Measurements from ENCODE around the gene STRIP2. TPM values are rescaled to one million over a fixed set of nuclear protein-coding genes. Genes with fewer than 3 reads are reported as not detected.

STRIP2 gene
- polyA plus RNA-seq, 1 donor from 2014 or later: 7.4 TPM

DNA sequence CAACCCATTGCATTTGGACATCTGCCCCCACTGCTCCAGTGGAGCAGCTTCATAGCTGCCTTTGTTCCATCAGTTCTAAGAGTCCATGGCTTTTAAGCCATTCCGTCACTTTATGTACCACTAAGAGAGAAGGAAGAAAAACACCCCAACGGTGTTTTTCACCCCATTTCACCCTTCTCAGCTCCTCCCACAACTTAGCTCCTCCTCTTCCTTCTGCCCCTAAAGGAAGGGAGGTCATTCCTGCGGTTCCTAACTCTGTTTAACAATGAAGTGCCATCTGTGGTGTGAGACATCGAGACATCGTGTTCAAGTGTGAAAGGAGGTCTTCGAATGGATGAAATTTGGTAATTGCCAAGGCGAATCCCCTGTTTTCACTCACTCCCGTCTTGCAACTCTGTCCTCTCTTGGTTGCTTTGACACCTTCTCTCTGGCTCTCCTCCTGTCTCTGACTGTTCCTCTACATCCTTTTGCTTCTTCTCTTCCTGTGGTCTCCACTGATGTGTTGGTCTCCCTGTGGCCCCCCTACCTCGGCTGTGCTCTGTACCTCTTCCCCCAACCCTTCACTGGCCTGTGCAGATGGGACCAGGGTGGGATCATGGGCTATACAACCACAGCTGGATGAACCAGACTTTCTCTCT lies 91.1 kb downstream of the STRIP2 start:
- Histone ChIP-seq H3K4me3 (ENCODE audit: low read length) (no peak overlapping the region), H3K36me3 (ENCODE audit: insufficient read depth, low read length) (no peaks in the 10 kb centered on the region), H3K9me3 (ENCODE audit: low read length) (no peaks in the 10 kb centered on the region), H3K27me3 (ENCODE audit: insufficient read depth, low read depth, low read length) (no peaks in the 10 kb centered on the region), H4K20me1 (ENCODE audit: insufficient read depth) (no peaks in the 10 kb centered on the region), H3K9ac (ENCODE audit: low read length) (no peak overlapping the region), H3K4me2 (ENCODE audit: low read length) (no peak overlapping the region), H2AFZ (ENCODE audit: low read depth, low read length) (no peak overlapping the region), H3F3A (ENCODE audit: insufficient read depth, low read length, poor library complexity, severe bottlenecking) (no peaks in the 10 kb centered on the region), H3K79me2 (replicated peaks; ENCODE audit: insufficient read depth, low read length) (no peaks in the 10 kb centered on the region), H3K9me2 (ENCODE audit: insufficient read depth, low read length) (no peaks in the 10 kb centered on the region), H3K27ac (ENCODE audit: low read length) (no peak overlapping the region)
- TF ChIP-seq SMC3 (conservative IDR thresholded peaks at IDR 0.05; ENCODE audit: poor library complexity) (no peak), MXI1 (conservative IDR thresholded peaks at IDR 0.05; ENCODE audit: poor library complexity, severe bottlenecking) (no peak), EZH2 (IDR thresholded peaks at IDR 0.05; ENCODE audit: borderline replicate concordance, insufficient read depth, low read length, poor library complexity, severe bottlenecking) (no peak), POLR2AphosphoS5 (IDR thresholded peaks at IDR 0.05) (no peak), TAF1 (IDR thresholded peaks at IDR 0.05; ENCODE audit: low read depth) (no peak), EP300 (conservative IDR thresholded peaks at IDR 0.05; ENCODE audit: poor library complexity, severe bottlenecking) (no peak), RAD21 (conservative IDR thresholded peaks at IDR 0.05) (no peak), REST (IDR thresholded peaks at IDR 0.05; ENCODE audit: borderline replicate concordance) (no peak)
- TF ChIP-seq, protein P1, sequence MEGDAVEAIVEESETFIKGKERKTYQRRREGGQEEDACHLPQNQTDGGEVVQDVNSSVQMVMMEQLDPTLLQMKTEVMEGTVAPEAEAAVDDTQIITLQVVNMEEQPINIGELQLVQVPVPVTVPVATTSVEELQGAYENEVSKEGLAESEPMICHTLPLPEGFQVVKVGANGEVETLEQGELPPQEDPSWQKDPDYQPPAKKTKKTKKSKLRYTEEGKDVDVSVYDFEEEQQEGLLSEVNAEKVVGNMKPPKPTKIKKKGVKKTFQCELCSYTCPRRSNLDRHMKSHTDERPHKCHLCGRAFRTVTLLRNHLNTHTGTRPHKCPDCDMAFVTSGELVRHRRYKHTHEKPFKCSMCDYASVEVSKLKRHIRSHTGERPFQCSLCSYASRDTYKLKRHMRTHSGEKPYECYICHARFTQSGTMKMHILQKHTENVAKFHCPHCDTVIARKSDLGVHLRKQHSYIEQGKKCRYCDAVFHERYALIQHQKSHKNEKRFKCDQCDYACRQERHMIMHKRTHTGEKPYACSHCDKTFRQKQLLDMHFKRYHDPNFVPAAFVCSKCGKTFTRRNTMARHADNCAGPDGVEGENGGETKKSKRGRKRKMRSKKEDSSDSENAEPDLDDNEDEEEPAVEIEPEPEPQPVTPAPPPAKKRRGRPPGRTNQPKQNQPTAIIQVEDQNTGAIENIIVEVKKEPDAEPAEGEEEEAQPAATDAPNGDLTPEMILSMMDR (IDR thresholded peaks at IDR 0.05; ENCODE audit: poor library complexity, severe bottlenecking): no peak

DNA sequence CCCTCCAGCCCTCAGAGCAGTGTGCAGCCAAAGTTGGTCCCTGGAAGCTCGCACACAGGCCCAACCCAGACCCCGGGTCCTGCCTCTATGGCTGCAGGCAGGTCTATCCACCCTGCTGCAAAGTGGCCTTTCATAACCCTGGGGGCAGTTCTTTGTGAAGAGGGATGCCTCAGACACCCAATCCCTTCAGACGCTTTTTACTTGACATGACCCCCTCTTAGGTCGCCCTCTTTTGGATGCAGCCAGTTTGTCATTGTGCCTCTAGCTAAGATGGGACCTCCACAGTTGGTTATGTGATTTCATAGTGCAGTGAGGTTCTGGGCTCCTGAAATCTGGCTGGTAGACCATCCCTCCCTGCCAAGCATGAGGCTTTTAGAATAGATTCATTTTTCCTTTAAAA lies 95.4 kb downstream of the STRIP2 start:
- Histone ChIP-seq H3K27me3 (ENCODE audit: insufficient read depth, low read depth, low read length) (no peaks in the 10 kb centered on the region), H3K79me2 (replicated peaks; ENCODE audit: insufficient read depth, low read length) (no peaks in the 10 kb centered on the region), H3K27ac (ENCODE audit: low read length) (no peak overlapping the region)

More for the DNA sequence above, 95.4 kb downstream of the STRIP2 start:
- no peaks in the 10 kb centered on the region for H3K36me3 ChIP-seq (ENCODE audit: insufficient read depth, low read length)
- no peaks in the 10 kb centered on the region for H4K20me1 ChIP-seq (ENCODE audit: insufficient read depth)
- H2AFZ ChIP-seq (ENCODE audit: low read depth, low read length): no peak overlapping the region
- TF ChIP-seq EP300 (conservative IDR thresholded peaks at IDR 0.05; ENCODE audit: poor library complexity, severe bottlenecking) (no peak), TAF1 (IDR thresholded peaks at IDR 0.05; ENCODE audit: low read depth) (no peak)
- TF ChIP-seq, protein P1 (IDR thresholded peaks at IDR 0.05; ENCODE audit: poor library complexity, severe bottlenecking): no peak
- no peak overlapping the region for H3K9ac ChIP-seq (ENCODE audit: low read length)
- H3K9me3 ChIP-seq (ENCODE audit: low read length): no peaks in the 10 kb centered on the region
- no peaks in the 10 kb centered on the region for H3K9me2 ChIP-seq (ENCODE audit: insufficient read depth, low read length)
- H3K4me3 ChIP-seq (ENCODE audit: low read length): no peak overlapping the region
- H3K4me2 ChIP-seq (ENCODE audit: low read length): no peak overlapping the region
- H3F3A ChIP-seq (ENCODE audit: insufficient read depth, low read length, poor library complexity, severe bottlenecking): no peaks in the 10 kb centered on the region

All from neural cell (in vitro differentiated cells).